HG03520 (cell line): Measurements from ENCODE around the gene GALNT7.

ENCODE experiments used
- ATAC-seq: cut with Tn5 transposase; IDR thresholded peaks from one replicate; pipeline ENCODE4 v1.9.1; 2021; ENCODE audit warnings: mild to moderate bottlenecking, moderate library complexity; ENCODE audit not compliant: unreplicated experiment

The GALNT7 gene

GRCh38 chr4:173334085-173334890 lies 165.7 kb downstream of the GALNT7 start, which contains the start of gene HMGB2:
TSS of gene HMGB2 (minus strand) at chr4:173334358. CDS start at chr4:173333649, 709 bp downstream.
- ATAC-seq, result peak; percentile 90

GRCh38 chr4:173334891-173335752 lies 166.5 kb downstream of the GALNT7 start:
- peak; percentile 12 for ATAC-seq

- no peak for ATAC-seq
Measured at GRCh38 chr4:173337463-173337862, 168.9 kb downstream of the GALNT7 start.

- ATAC-seq, result no peak
Measured at GRCh38 chr4:173343832-173344397, 175.3 kb downstream of the GALNT7 start.

GRCh38 chr4:173345648-173346047 lies 177.0 kb downstream of the GALNT7 start:
- no peak for ATAC-seq

- no peak for ATAC-seq
Measured at GRCh38 chr4:173346074-173346473, 177.5 kb downstream of the GALNT7 start.

- ATAC-seq, result no peak
Measured at GRCh38 chr4:173347467-173347866, 178.9 kb downstream of the GALNT7 start.

GRCh38 chr4:173357939-173358338 lies 189.3 kb downstream of the GALNT7 start:
- no peak for ATAC-seq

- ATAC-seq, result no peak
Measured at GRCh38 chr4:173360587-173361221, 192.1 kb downstream of the GALNT7 start.

- no peak for ATAC-seq
Measured at GRCh38 chr4:173362666-173363065, 194.1 kb downstream of the GALNT7 start.

GRCh38 chr4:173365359-173365996 lies 196.9 kb downstream of the GALNT7 start:
- no peak for ATAC-seq

GRCh38 chr4:173367285-173367684 lies 198.7 kb downstream of the GALNT7 start:
- peak; percentile 16 for ATAC-seq

GRCh38 chr4:173367946-173368345 lies 199.3 kb downstream of the GALNT7 start:
- no peak for ATAC-seq

- ATAC-seq, result no peak
Measured at GRCh38 chr4:173370130-173370476, 201.5 kb downstream of the GALNT7 start.

GRCh38 chr4:173370477-173371291 lies 202.1 kb downstream of the GALNT7 start, which contains the start of gene SAP30:
TSS of gene SAP30 (plus strand) at chr4:173370954. CDS start at chr4:173371183, 229 bp downstream.
- peak; percentile 71 for ATAC-seq

- ATAC-seq, result peak; percentile 13
Measured at GRCh38 chr4:173371292-173372192, 202.9 kb downstream of the GALNT7 start.
